Amniotic epithelial cell (primary cell): ENCODE measurements around the gene DMXL1.

ENCODE experiments used
- DNase-seq: peaks from one replicate; pipeline ENCODE4 v3.0.0-alpha.2; 2010; ENCODE audit warnings: low read depth

DMXL1 gene

DNA sequence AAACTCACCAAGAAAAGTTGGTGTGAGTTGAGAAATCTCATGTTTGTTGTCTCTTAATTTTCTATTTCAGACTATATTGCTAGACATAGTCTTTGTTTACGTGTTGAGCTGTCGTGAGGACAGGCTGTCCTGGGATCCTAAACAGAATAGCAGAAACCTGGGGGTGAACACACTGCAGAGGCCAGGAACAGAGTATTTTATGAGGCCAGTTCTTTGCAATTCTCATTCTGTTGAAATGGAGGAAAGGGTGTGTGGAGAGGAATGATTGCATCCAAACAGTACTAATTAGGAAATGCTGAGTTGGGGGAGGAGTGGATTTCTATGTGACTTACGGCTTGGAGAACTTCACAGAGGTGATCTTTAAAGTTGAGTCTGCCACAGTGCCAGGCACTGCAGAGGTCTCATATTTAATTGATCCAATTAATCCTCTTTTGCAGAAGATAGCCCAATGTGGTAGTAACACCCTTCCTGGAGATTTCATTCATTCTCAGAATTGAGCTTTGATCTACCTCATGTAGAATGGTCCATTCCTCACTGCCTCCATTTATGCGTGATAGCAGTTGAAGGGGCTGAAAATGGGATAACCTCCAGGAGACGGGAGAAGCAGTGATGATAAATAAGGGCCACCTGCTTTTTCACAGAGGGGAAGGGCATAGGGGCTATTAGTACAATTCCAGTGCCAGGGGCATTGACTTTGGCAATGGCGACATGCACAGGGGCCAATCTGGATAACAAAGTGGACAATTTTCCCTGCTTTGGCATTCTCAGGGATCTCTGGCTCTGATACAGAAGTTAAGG lies 200.3 kb downstream of the DMXL1 start:
- peak; percentile 54 for DNase-seq

DNA sequence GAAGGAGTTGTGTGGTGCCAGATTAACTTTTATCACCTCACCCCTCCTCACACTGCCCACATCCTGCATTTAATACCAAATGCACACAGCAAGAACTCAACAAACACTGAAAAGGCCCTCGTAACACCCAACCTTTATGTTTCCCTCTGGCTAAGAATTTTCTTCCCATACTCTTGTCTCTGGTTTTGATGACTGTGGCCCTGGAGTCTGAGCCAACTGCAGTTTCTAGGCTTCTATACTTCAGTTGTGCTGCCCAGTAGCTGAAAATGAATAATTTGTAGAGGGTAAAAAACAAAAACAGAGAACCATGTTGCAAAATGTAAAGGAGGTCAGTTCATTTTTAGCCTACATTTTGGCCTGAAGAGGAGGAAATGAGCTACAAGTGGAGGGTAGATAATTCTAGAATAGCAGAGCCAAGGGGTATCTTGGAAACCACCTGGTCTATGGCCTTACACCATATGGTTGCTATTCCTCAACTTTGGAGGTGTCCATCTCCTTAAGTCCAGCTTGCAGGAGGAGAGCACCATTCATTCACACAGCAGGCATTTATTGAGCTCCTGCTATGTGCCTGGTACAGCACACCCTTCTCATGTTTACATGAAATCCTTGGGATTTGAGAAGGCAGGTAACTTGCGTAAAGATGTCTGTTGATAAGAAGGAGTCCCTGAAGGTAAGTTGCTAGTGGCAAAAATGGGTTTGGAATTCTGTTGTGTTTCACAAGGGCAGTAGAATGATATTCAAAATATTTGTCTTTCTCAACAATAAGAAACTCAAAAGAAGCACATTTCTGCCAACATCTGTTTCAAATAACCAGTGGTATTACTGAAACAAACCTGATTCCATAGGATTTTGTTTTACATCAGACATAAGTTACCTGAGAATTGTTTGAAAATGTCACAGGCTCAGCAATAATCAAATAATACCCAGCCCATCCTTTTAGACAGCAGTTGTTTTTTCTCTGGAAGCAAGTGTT lies 201.2 kb downstream of the DMXL1 start:
- DNase-seq: no peak

DNA sequence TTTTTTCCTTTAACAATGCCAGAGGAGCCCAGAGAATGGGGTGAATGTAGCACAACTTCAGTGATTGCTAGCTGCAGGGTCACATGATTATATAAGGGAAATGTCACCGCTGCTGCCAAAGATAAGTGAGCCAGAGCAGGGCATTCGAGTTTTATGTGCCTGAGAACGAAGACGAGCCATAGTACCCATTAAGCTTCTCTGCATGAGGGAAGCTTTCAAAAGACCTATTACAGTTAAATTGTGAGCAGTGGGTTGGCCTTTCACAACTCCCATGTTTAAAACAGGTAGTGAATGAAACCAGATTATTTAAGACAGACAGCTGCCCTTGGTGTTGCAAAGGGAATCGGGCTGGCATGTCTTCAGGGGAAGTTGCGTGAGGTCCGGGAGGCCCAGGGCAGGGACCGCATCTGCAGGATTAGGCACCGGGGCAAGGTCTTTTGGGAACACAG lies 202.5 kb downstream of the DMXL1 start:
- no peak for DNase-seq

DNA sequence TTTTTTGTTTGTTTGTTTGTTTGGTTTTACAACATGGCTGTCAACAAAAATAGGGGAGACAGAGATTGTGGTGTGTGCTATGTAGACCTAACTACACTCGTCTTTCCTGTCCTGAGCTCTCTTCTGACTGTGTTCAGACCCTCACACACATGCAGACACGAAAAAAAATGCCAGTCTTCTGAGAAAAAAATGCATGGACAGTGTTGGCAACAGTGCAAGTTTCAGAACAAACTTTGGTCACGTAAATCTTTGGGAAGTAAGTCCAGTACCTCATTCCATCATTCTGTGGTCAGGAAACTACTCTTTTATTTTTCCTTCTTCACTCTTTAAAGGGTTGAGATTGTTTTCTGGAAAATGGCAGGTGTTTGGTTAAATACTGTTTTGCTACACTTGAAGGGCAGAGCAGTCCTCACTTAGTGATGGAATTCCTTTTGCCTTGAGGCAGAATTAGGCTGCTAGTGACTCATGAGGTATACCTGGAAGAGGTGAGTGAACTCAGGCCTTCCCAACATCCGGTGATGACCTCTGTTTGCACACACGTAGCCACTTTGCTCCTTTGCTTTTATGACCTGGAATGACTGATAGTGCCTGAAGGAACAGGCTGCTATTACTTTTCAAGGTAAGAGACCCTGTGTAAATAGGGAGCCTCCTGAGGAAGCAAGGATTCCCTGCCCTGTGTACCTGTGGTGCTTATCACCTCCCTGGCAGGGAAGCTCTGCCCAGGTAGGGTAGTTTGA lies 203.3 kb downstream of the DMXL1 start:
- DNase-seq: peak; percentile 20

DNA sequence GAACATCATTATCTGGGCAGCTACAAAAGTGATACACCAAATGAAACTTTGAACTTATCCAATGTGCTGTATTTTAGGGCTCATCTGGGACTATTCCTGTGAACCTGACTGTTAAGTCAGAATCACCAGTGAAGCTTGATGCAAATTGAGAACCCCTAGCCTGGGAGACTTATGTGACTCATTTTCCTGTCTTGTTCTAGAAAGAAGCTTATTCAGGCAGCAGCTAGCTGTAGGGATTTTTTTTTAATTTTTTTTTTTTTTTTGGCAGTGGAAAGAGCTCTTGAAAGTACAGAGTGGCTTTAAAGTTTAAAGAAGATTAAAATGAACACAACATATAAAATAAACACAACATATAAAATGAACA lies 203.9 kb downstream of the DMXL1 start:
- DNase-seq: peak; percentile 55

DNA sequence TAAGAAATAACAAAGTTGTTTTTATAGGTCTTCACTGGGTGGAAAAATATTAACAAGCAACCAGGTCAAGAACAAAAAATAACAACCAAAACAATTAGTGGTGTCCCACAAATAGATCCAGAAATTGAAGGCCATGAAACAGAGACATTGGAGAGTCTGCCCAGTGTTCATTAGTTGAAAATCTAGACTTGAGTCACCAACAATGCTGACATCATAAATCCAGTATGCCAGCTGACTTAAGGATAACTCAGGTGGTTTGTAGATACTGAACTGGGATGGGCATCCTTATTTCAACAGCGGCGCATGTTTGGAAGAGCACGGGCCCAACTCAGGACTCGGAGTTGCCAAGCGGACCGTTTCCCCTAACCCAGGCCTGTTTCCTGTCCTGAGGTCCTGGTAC lies 204.3 kb downstream of the DMXL1 start:
- peak; percentile 40 for DNase-seq

DNA sequence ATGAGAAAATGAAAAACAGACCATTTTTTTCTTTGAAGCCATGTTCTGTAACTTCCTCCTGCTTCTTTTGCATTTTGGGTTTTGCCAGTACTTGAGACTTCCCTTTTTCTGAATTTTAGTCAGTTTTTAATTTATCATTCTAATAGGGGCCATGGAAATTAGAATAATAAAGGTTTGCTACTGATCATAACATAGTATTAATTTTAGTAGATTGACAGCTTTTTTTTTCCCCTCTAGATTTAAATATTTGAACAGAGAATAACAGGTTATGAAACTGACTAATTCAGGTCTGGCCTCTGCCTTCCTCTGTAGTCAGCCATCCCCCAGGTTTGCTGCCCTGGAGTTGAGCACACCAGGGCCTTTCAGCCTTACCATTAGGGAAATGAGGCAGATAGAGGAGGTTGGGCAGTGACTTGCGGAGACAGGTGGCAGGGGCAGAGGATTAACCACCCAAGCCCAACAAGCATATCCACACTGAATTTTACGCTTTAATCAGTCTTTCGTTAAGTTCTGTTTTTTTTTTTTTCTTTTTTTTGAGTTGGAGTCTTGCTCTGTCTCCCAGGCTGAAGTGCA lies 204.8 kb downstream of the DMXL1 start:
- DNase-seq: no peak

DNA sequence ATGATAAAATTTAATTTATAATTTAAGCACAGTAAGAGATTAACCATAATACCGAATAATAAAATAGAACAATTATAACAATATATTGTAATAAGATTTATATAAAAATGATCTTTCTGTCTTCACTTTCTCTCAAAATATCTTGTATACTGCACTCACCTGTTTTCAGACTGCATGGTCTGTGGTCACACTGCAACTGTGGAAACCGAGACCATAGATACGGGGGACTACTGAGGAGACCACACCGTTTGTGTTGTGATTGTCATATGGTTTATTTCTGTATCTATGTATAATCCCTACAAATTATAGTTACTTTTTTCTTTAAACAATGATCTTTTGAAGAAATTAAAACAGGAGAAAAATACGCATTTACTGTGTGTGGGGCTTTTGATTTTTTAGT lies 206.1 kb downstream of the DMXL1 start:
- no peak for DNase-seq

DNA sequence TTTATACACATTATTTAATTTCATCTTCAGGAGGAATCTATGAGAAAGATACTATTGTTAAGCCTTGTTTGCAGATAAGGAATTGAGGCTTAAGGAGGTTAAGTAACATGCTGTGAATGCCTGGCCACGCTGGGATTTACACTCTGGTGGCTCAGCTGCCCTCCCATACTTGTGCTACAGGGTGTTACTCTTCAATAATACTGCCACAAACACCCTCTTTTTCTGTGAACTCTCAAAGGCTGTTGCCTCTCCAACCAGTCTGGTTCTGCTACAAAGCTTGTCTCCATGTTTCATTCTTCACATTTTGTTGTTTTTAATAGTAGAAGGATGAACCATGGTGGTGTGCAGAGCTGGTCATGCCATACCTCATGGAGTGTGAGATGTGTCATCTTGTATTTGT lies 208.2 kb downstream of the DMXL1 start:
- no peak for DNase-seq

DNA sequence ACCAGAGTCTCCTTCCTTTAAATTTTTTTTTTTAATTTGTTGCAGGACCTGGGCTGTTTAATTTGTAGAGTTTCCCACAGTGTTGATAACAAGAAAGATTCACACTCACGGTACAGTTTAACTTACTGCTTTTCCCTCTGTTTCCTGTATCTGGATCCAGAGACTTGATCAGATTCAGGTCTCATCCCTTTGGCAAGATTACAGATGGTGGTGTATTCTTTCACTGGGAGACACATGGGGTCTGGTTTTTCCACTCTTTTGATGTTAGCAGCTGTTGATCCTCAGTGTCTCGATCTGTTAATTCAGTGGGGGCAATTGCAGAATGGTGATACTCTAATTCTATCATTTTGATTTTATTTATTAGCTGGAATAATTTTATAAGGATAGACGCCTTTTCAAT lies 209.5 kb downstream of the DMXL1 start:
- no peak for DNase-seq

DNA sequence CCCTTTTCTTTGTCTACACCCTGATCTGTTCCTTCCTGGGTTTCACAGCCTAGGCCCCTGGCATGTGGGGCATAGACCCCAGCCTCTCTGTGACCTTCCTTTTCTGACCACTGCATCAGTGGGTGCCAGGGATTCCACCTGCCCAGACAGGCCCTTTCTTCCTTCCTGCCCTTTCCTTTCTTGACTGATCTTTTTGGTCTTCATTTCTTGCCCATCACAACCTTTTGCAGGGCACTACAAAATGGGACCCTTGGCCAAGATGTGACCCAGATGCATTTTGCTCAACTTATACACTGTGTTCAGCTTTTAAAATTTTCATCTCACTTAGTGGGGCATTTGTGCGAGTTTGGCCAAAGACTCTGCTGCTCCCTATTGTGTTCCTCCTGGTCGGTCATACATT lies 211.7 kb downstream of the DMXL1 start:
- DNase-seq: no peak

DNA sequence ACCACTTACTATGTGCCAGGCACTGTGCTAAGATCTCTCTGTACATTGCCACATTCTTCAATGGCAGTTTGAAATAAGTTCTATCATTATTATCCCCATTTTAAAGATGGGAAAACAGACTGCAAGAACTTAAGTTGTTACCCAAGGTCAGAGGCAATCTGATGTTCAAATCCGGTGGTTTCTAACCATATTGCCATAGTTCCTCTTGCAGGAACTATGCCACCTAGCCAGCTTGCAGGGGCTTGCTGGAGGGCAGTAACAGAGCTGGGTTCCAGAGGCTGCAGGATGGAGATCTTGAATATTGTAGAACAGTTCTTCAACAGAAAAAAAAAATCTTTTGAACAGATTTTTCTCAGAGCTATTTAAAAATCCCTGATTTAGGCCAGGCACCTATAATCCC lies 213.1 kb downstream of the DMXL1 start:
- no peak for DNase-seq

DNA sequence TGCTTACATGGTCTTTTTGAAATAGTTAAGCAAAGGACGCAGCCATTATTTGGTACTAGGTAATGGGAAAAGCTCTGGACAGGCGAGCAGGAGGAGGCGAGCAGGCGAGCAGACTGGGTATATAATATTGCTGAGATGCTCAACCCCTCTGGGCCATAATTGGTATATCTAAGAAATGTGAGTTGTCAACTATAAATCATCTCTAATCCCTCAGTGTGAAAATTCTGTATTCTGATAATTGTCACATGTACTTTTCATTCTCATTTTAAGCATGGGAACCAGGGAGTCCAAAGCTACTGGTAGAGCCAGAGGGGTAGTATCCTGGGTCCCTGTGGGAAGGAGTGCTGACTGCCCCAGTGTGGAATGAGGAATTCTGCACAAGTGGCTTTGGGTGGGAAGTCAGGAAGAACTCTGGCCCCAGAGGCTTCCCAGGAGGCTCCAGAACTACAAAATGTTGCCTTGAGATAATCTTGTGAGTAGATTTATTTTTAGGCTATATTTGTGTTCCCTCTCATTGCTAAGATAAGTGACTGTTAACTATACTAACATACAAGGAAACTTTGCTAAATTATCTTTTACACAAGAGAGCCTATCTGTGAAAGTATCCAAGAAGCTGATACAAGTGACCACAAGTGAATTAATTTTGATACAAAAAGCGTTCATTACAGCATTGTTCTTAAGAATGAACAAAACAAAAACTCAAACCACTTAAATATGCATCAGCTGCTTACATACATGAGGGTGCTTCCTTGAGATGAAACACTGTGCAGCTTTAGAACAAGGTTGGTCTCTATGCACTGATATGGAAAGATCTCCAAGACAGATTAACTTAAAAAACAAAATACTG lies 214.4 kb downstream of the DMXL1 start:
- DNase-seq: peak; percentile 31

DNA sequence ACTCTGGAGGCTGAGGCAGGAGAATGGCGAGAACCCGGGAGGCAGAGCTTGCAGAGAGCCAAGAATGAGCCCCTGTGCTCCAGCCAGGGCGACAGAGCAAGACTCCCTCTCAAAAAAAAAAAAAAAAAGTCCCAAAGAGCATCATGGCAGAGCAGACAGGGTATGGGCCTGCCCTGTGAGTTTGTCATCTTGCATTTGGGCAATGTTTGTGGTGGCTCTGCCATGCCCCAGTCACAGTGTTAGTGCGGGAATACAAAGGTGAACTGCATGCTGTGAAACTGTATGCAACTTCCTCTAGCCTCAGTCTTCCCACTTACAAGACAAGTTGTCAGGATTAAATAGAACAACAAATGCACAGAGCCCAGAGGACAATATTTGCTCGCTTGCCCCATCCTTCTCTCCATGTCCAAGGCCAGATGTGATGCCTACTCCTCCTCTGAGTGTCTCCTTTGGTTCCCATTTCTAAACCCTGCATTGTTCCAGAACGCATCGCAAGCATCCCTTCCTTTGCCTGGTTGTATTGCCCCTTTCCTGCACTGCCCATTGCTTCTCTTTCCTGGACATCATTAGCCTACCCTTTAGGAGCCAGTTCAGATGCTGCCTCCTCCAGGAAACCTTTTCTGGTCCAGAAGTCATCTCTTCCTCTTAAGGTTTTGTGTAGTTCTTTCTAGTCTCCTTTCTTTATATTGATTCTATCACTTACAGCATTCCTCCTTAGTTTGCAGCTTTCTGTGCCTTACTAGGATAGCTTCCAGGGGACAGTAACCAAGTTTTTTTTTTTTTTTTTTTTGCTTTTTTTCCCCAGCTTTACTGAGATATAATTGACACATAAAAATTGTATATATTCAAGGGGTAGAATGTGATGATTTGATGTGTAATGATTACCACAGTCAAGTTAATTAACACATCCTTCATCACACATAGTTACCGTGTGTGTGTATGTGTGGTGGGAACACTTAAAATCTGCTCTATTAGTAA lies 215.9 kb downstream of the DMXL1 start:
- DNase-seq: no peak

DNA sequence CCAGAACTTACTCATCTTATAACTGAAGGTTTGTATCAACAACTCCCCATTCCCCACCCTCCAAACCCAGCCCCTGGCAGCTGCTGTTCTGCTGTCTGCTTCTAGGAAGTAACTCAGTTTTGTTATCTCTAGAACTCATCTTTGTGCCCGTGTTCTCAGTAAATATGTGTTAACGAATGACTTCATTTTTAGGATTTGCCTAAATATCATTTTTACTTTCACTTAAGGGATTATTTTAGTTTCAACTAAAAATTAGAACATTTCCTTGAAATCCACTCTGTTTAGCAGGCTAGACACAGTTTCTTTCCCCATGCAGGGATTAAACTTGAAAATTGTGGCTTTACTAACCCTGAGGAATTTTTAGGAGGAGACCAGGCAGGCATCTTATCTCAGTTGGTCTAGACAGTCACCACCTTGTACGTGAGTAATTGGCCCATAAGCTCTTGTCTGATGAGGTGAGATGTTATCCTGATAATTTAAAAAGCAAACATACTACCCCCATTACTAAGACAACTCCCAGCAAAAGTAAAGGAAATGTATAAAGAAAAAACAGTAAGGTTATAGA lies 216.7 kb downstream of the DMXL1 start:
- peak; percentile 83 for DNase-seq

DNA sequence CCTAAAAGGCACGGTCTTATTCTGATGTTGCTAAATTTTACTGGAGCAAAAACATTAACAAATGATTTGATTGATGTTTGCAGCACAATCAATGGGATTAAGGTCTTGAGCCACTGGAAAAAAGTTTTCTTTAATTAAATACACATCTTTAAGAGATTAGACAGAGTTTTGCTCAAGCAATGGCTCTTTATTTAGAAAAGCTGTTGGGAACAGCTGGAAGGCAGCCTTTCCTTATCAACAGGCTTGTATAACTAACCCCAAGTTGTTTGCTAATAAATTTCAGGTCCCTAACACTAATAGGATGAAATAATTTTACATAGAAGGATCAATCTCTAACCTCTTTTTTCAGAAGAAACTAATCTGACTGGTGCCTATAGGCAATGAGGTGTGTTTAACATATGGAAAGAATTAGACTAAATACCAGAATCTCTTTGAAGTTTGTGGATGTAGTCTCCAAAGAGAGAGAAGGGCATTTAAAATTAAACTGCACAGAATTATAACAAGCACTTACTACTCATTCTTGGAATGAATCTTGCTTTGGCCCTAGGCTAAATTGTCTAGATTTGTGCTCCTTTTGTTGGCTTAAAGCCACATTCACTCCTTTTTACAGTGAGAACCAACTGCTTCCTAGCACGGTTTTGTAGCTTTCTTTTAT lies 217.6 kb downstream of the DMXL1 start:
- no peak for DNase-seq

DNA sequence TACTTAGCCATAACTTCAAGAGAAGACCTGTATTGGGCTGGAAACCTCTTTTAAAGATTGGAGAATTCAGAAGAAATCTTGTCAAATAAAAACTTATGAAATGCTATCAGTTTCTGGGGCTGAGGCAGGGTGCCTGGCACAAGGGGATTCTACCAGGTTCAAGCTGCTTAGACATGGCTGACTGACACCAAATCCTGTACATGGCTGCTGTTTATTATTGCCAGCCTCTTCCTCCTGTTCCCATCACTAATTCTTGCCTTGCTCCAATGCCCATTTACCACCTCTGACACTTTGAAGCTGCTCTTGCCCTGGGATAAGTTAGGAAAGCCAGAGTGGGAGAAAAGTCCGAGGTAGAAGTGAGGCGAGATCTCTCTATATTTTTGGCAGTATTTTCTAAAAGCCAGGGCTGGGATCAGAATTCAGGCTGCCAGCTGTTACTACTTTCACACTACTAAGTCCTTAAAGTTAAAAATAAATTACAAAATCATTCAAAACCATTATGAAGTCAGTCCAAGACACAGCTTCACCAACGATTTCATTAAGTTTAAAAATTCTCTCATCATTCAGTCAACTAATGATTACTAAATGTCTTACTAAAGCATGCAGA lies 218.7 kb downstream of the DMXL1 start:
- no peak for DNase-seq

DNA sequence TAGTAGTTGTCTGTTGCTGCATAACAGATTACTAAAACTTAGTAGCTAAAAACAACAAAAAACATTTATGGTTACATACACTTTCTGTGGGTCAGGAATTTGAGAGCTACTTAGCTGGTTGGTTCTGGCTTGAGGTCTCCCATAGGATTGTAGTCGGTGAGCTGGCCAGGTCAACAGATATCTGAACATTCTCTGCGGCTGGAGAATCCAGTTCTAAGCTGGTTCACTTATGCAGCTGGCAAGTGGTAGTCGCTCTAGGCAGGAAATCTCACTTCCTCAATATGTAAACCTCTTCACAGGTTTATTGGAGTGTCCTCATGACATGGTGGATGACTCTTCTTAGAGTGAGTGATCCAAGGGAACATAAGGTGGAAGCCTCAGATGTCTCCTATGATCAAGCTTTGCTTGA lies 219.3 kb downstream of the DMXL1 start:
- peak; percentile 32 for DNase-seq

DNA sequence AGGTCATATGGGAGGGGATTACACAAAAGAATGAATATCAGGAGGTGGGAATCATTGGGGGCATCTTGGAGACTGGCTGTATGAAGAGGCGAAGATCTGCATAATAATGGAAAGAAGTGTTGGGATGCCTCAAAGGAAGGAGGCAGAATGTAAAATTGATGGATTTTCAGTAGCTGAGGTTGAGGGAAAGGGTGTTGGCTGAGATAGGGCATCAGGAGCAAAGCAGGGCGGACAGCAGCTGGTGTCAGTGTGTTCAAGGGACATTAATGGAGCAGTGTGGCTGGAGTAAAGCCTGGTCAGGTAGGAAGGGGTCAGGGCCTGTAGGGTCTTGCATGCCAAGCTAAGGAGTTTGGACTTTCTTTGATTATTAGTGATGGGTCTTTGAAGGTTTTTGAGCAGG lies 219.7 kb downstream of the DMXL1 start:
- DNase-seq: no peak
